ENCODE data around the gene FXYD7.
"Not testable (repeated sequence)": the region's sequence is repeated elsewhere in the genome, so short reads cannot be mapped to it uniquely, and the experiment has no call there.

FXYD7 gene

GRCh38 chr19:35126624-35126959 lies 16.5 kb upstream of the FXYD7 start:
- Histone ChIP-seq H3K27me3 (replicated peaks) (no peaks in the 10 kb centered on the region), H3K27ac (no peak overlapping the region), H3K36me3 (replicated peaks) (no peaks in the 10 kb centered on the region), H3K4me3 (ENCODE audit: low read depth, low read length) (no peak overlapping the region)
- TF ChIP-seq CTCF (IDR thresholded peaks at IDR 0.05; ENCODE audit: low read depth, low read length, missing control alignments) = no peak
- no peak for DNase-seq
- in situ Hi-C loops (cut with HindIII; ENCODE audit: low pct_ligation_motif_present, low sequenced_read_pairs) = no loop called here

GRCh38 chr19:35127871-35128270 lies 15.2 kb upstream of the FXYD7 start:
- Histone ChIP-seq H3K36me3 (replicated peaks) (no peaks in the 10 kb centered on the region), H3K27ac (no peak overlapping the region), H3K4me3 (ENCODE audit: low read depth, low read length) (no peak overlapping the region), H3K27me3 (replicated peaks) (no peaks in the 10 kb centered on the region)
- in situ Hi-C loops (cut with HindIII; ENCODE audit: low pct_ligation_motif_present, low sequenced_read_pairs) = no loop called here
- TF ChIP-seq CTCF (IDR thresholded peaks at IDR 0.05; ENCODE audit: low read depth, low read length, missing control alignments) = no peak
- DNase-seq = no peak

- in situ Hi-C loops (cut with HindIII; ENCODE audit: low pct_ligation_motif_present, low sequenced_read_pairs) = no loop called here
- Histone ChIP-seq H3K27me3 (replicated peaks) (no peaks in the 10 kb centered on the region), H3K36me3 (replicated peaks) (no peaks in the 10 kb centered on the region), H3K4me3 (ENCODE audit: low read depth, low read length) (no peak overlapping the region), H3K27ac (no peak overlapping the region)
- DNase-seq = no peak
- no peak for TF ChIP-seq CTCF (IDR thresholded peaks at IDR 0.05; ENCODE audit: low read depth, low read length, missing control alignments)
Observed at GRCh38 chr19:35128398-35129057, 14.5 kb upstream of the FXYD7 start.

GRCh38 chr19:35129724-35130274 lies 13.3 kb upstream of the FXYD7 start:
- H3K27ac ChIP-seq; H3K36me3 ChIP-seq (replicated peaks); H3K27me3 ChIP-seq (replicated peaks); H3K4me3 ChIP-seq (ENCODE audit: low read depth, low read length); DNase-seq; in situ Hi-C loops (cut with HindIII; ENCODE audit: low pct_ligation_motif_present, low sequenced_read_pairs): not testable (repeated sequence)

- Histone ChIP-seq H3K36me3 (replicated peaks) (no peaks in the 10 kb centered on the region), H3K4me3 (ENCODE audit: low read depth, low read length) (no peak overlapping the region), H3K27ac (no peak overlapping the region), H3K27me3 (replicated peaks) (peaks cover 4% of the 10 kb centered on the region)
- in situ Hi-C loops (cut with HindIII; ENCODE audit: low pct_ligation_motif_present, low sequenced_read_pairs) = no loop called here
- DNase-seq = no peak
- TF ChIP-seq CTCF (IDR thresholded peaks at IDR 0.05; ENCODE audit: low read depth, low read length, missing control alignments) = no peak
Observed at GRCh38 chr19:35130761-35131720, 12.0 kb upstream of the FXYD7 start.

- in situ Hi-C loops (cut with HindIII; ENCODE audit: low pct_ligation_motif_present, low sequenced_read_pairs) = no loop called here
- Histone ChIP-seq H3K27ac (no peak overlapping the region), H3K36me3 (replicated peaks) (no peaks in the 10 kb centered on the region), H3K4me3 (ENCODE audit: low read depth, low read length) (no peak overlapping the region), H3K27me3 (replicated peaks) (peaks cover 7% of the 10 kb centered on the region)
- TF ChIP-seq CTCF (IDR thresholded peaks at IDR 0.05; ENCODE audit: low read depth, low read length, missing control alignments) = no peak
- DNase-seq = no peak
Observed at GRCh38 chr19:35132254-35132653, 10.8 kb upstream of the FXYD7 start.
